ENCODE measurements around the gene TTYH2. TPM values are rescaled to one million over a fixed set of nuclear protein-coding genes. Genes with fewer than 3 reads are reported as not detected.
"Not testable (repeated sequence)": the region's sequence is repeated elsewhere in the genome, so short reads cannot be mapped to it uniquely, and the experiment has no call there.

Gene TTYH2
- total and polyA plus RNA-seq, 2 of the 4 experiments (the other 2 are of a cell fraction): 2.3 to 6.8 TPM

DNA sequence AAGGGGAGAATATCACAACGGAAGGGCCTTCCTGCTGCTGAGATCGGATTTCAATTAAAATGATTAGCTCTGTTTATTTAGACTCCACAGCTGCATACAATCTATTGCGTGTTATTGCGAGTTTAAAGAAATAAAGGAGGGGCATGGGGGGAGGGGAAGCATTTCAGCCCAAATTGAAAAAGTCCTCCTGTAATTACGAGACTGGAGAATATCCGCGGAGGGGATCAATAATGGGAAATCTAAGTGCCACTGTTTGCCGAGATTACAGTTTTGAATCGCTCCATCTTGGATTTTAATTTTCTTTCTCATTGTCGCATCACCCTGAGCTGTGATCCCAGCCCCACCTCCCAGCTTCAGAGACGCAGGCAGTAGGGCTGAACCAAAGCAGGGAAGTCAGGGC is 25.6 kb upstream of the TTYH2 start:
- Histone ChIP-seq H3K4me2 (ENCODE audit: low read depth, low read length) (no peak overlapping the region), H4K20me1 (ENCODE audit: insufficient read depth, low read length) (no peaks in the 10 kb centered on the region), H3K9ac (ENCODE audit: low read depth, low read length) (no peak overlapping the region), H3K27ac (ENCODE audit: insufficient read depth, low read length) (no peak overlapping the region), H3K18ac (ENCODE audit: low read depth, low read length) (no peak overlapping the region), H2BK5ac (ENCODE audit: low read depth, low read length, poor library complexity, severe bottlenecking) (no peak overlapping the region), H3K4ac (ENCODE audit: low read depth, low read length) (no peak overlapping the region), H2AK9ac (replicated peaks; ENCODE audit: low read depth, low read length, poor library complexity) (no peak overlapping the region), H3K9me3 (ENCODE audit: control insufficient read depth, insufficient read depth, low read length) (no peaks in the 10 kb centered on the region), H3K14ac (replicated peaks; ENCODE audit: low read depth, low read length) (no peak overlapping the region), H3K36me3 (ENCODE audit: control insufficient read depth, insufficient read depth, low read length) (no peaks in the 10 kb centered on the region), H4K91ac (ENCODE audit: insufficient read depth, low read depth, low read length) (no peak overlapping the region), H3K56ac (ENCODE audit: extremely low read depth, insufficient read depth, low read length) (no peak overlapping the region), H2BK120ac (ENCODE audit: low read depth, low read length) (no peak overlapping the region), H3K79me1 (ENCODE audit: low read depth in 1 of 2, low read length in 2 of 2) (no peaks in the 10 kb centered on the region), H3K23ac (ENCODE audit: low read depth, low read length) (no peak overlapping the region), H3K27me3 (ENCODE audit: control insufficient read depth, insufficient read depth, low read length) (no peaks in the 10 kb centered on the region), H4K8ac (ENCODE audit: low read depth in 2 of 2, low read length in 2 of 2) (no peak overlapping the region), H2BK15ac (ENCODE audit: low read depth, low read length) (no peak overlapping the region), H2AFZ (replicated peaks; ENCODE audit: low read length, poor library complexity) (no peak overlapping the region), H3K4me3 (ENCODE audit: insufficient read depth, low read depth, low read length) (no peak overlapping the region), H2AK5ac (ENCODE audit: low read depth, low read length) (no peak overlapping the region), H3K9me1 (ENCODE audit: insufficient read depth, low read length) (no peaks in the 10 kb centered on the region), H2BK20ac (ENCODE audit: low read depth, low read length) (no peak overlapping the region), H3K4me1 (ENCODE audit: control insufficient read depth, insufficient read depth, low read length) (no peaks in the 10 kb centered on the region), H4K5ac (ENCODE audit: low read depth, low read length) (no peak overlapping the region)
- no peak for ATAC-seq (ENCODE audit: low read depth)
- no peak for DNase-seq
- POLR2A ChIA-PET (ENCODE audit: unreplicated experiment): interaction anchor here (0.6 kb wide), 1 partner anchor 24 kb away, joined by 3 read pairs; no protein-coding TSS in a partner anchor
- no TSS peak for BruUV-seq (replicated peaks)
- WGBS, 2 experiments (ENCODE audit: extremely low coverage in 2 of 2, insufficient read length in 1 of 2): 62% methylated on average over 5 of the region's 11 CpGs; no CpG with 5 or more reads in 1 of the 2 experiments
- TF ChIP-seq RCOR1 (IDR thresholded peaks at IDR 0.05; ENCODE audit: insufficient replicate concordance, low read length) (no peak), RFX5 (IDR thresholded peaks at IDR 0.05; ENCODE audit: low read depth, low read length) (no peak), MAFK (IDR thresholded peaks at IDR 0.05; ENCODE audit: low read depth, low read length) (no peak), SMC3 (IDR thresholded peaks at IDR 0.05; ENCODE audit: low read depth, low read length) (no peak), RAD21 (IDR thresholded peaks at IDR 0.05; ENCODE audit: low read length) (no peak), CHD1 (IDR thresholded peaks at IDR 0.05; ENCODE audit: low read depth, low read length) (no peak)
- in situ Hi-C loops (cut with MboI; ENCODE audit: low sequenced_read_pairs) (loop anchor here (25.0 kb wide), 1 partner anchor 925 kb away; the partner anchor contains the start of gene CPSF4L), dilution Hi-C loops (cut with HindIII; ENCODE audit: low sequenced_read_pairs, unreplicated experiment) (no loop called here), intact Hi-C loops (cut with micrococcal nuclease) (no loop called here)
- CTCF ChIA-PET: interaction anchor here (1.2 to 1.5 kb wide), 2 partner anchors 12 to 15 kb away, joined by 3 to 6 read pairs; partner anchors contain the start of gene RPL38

GRCh38 chr17:74188687-74189086 is 24.7 kb upstream of the TTYH2 start:
- H2BK15ac ChIP-seq (ENCODE audit: low read depth, low read length); H4K5ac ChIP-seq (ENCODE audit: low read depth, low read length); H3K18ac ChIP-seq (ENCODE audit: low read depth, low read length); H3K79me1 ChIP-seq (ENCODE audit: low read depth in 1 of 2, low read length in 2 of 2); H2AFZ ChIP-seq (replicated peaks; ENCODE audit: low read length, poor library complexity); H2BK5ac ChIP-seq (ENCODE audit: low read depth, low read length, poor library complexity, severe bottlenecking); dilution Hi-C loops (cut with HindIII; ENCODE audit: low sequenced_read_pairs, unreplicated experiment); H3K4me3 ChIP-seq (ENCODE audit: insufficient read depth, low read depth, low read length); H3K36me3 ChIP-seq (ENCODE audit: control insufficient read depth, insufficient read depth, low read length); H2BK120ac ChIP-seq (ENCODE audit: low read depth, low read length); H3K9me3 ChIP-seq (ENCODE audit: control insufficient read depth, insufficient read depth, low read length); H4K20me1 ChIP-seq (ENCODE audit: insufficient read depth, low read length); H2BK20ac ChIP-seq (ENCODE audit: low read depth, low read length); BruUV-seq (replicated peaks); H3K56ac ChIP-seq (ENCODE audit: extremely low read depth, insufficient read depth, low read length); H4K91ac ChIP-seq (ENCODE audit: insufficient read depth, low read depth, low read length); H3K9me1 ChIP-seq (ENCODE audit: insufficient read depth, low read length); H3K4ac ChIP-seq (ENCODE audit: low read depth, low read length); H4K8ac ChIP-seq (ENCODE audit: low read depth in 2 of 2, low read length in 2 of 2); H3K27ac ChIP-seq (ENCODE audit: insufficient read depth, low read length); H3K14ac ChIP-seq (replicated peaks; ENCODE audit: low read depth, low read length); H3K4me1 ChIP-seq (ENCODE audit: control insufficient read depth, insufficient read depth, low read length); H3K4me2 ChIP-seq (ENCODE audit: low read depth, low read length); H3K23ac ChIP-seq (ENCODE audit: low read depth, low read length); intact Hi-C loops (cut with micrococcal nuclease); H2AK5ac ChIP-seq (ENCODE audit: low read depth, low read length); ATAC-seq (ENCODE audit: low read depth); DNase-seq; H3K27me3 ChIP-seq (ENCODE audit: control insufficient read depth, insufficient read depth, low read length); H3K9ac ChIP-seq (ENCODE audit: low read depth, low read length); H2AK9ac ChIP-seq (replicated peaks; ENCODE audit: low read depth, low read length, poor library complexity): not testable (repeated sequence)
- ChIA-PET CTCF (interaction anchor here (1.2 kb wide), 1 partner anchor 11 kb away, joined by 3 read pairs; no protein-coding TSS in a partner anchor), POLR2A (ENCODE audit: unreplicated experiment) (interaction anchor here (0.7 kb wide), 1 partner anchor 12 kb away, joined by 3 read pairs; no protein-coding TSS in a partner anchor)
- in situ Hi-C loops (cut with MboI; ENCODE audit: low sequenced_read_pairs): loop anchor here (25.0 kb wide), 1 partner anchor 926 kb away; the partner anchor contains the start of gene CPSF4L
- WGBS, 2 experiments (ENCODE audit: extremely low coverage in 2 of 2, insufficient read length in 1 of 2): no CpG with 5 or more reads among the region's 4 CpGs
